GM19438 (cell line): ENCODE data around the gene CELF2.

Source experiments
- ATAC-seq: cut with Tn5 transposase; IDR thresholded peaks from one replicate; pipeline ENCODE4 v1.9.1; 2021; ENCODE audit warnings: low read depth; ENCODE audit not compliant: unreplicated experiment

CELF2 gene

DNA sequence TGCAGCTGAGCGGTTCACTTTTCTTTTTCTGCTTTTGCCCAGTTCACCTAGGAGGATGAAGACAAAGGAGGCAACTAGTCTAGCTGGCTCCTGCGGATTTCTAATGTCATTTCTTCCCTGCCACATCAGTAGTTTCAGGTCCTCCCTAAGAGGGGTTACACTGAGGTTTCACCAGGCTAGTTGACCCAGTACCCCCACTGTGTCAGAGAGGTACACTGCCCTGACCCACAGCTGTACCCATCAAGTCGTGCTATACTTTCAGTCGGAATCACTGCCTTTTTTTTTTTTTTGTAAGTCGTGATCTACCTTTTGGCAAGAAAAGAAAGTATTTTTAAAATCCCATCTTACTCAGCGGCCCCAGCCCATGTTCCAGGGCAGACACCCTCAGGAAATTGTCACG is 243.5 kb downstream of the CELF2 start:
- ATAC-seq: no peak

DNA sequence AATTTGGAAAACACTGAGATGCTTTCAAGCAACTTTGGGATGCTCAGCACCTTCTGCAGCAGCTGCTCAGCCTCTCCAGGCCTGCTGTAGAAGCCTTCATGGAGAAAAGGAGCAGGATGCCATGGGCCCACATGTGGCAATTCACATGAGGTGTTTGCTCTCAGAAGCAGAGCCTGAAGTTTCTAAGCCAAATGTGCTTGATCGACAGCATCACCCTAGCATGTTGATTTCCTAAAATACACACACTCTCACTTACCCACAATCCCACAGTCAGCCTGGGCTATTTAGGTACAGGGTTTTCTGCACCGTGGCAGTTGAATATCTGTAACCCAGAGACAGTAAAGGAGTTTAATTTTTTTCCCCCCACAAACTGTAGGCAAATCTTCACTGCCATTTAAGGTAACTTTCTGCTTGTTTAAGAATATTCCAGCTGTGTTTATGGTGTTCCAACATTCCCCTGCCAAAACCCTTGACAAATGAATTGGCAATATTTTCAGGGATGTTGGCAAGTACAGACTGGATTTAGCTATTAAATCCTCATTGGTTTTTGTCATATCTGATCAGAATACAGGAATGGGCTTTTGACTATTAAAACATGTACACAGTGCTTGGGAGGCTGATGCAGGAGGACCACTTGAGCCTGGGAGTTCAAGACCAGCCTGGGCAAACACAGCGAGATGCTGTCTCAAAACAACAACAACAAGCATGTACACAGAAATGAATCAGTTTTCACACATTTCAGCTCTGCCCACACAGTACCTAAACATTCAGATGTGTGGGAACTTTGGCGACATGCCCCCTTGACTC is 244.2 kb downstream of the CELF2 start:
- ATAC-seq: no peak

- ATAC-seq: no peak
Measured at GRCh38 chr10:11262494-11263345, 245.0 kb downstream of the CELF2 start.

GRCh38 chr10:11263767-11264166 is 246.1 kb downstream of the CELF2 start:
- no peak for ATAC-seq

DNA sequence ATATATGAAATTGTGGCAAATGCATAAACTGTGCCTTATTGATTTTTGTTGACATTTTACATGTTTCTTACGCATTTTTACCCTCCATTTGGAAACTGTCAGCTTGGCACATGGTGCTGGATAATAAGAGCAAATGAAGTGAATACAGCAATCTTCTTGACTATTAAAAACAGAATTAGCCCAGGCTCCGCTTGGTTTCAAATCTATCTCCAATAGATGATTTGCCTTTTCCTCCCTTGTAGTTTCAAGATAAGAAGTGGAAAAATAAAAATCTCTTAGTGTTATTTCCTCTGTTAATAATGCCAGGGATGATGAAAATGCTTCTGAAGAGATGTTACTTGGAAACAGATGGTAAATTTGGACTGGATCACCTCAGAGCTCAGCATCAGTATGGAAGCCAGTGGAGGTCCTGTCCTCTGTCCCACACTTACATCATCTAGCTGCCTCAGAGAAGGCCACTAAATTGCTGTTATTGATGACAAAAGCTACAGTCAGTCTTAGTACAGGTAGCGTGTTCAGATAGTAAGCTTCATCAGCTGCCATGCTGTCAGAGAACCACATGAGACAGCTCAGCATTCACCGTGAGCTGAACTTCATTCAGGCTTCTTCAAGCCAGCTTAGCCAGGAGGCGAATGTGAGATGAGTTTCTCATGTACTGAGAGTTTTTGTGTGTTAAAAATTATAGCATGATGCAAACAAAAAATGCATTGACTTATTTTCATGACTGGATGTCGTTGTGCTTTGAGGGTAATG is 246.8 kb downstream of the CELF2 start:
- ATAC-seq: no peak

DNA sequence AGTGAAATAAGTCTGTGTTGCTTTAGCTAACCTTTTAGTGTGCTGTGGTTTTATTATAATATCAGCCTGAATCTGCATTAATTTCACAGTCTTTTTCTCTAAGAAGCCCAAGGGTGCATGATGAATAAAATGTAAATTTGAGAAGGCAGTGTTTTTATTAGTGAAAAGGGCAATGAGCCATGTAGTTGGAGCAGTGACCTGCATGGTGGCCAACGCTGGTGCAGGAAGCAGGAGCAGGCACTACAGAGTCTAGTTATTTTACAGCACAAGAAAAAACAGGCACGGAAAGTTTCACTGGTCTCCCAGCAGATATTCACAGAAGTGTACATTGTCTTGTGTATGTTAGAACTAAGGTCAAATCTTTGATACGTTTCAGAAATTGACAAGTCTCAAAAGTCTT is 247.8 kb downstream of the CELF2 start:
- ATAC-seq: no peak

- ATAC-seq: no peak
Measured at GRCh38 chr10:11266426-11266825, 248.8 kb downstream of the CELF2 start.

DNA sequence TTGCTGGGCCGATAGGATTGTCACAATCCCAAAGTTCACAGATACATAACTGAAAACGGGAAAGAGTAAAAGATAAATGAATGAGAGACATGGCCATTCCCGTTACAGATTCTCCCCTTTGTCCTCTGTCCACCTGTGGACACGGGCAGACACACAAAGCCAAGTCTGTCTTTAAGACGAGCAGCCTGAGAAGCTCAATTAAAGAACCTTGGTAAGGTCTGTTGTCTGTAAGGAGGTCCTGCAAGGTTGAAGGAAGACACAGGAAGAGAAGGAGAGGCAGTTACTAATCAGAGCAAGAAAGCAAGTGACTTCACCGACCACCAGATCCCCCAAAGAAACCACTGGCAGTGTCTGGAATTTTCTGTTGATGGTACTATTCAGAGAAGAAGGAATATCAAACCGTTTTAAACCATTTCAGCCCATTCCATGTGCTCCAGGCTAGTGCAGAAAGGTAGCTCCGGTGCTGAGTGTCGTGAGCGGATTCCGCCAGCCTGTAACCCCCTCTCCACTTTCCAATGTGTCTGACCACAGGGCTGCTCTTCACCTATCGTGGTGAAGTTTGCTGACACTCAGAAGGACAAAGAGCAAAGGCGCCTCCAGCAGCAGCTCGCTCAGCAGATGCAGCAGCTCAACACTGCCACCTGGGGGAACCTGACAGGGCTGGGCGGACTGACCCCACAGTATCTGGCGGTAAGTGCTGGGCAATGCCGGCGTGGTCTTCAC is 252.6 kb downstream of the CELF2 start:
- ATAC-seq: peak; percentile 76

- ATAC-seq: no peak
Measured at GRCh38 chr10:11270858-11271179, 253.1 kb downstream of the CELF2 start.

- ATAC-seq: no peak
Measured at GRCh38 chr10:11272915-11273389, 255.3 kb downstream of the CELF2 start.

DNA sequence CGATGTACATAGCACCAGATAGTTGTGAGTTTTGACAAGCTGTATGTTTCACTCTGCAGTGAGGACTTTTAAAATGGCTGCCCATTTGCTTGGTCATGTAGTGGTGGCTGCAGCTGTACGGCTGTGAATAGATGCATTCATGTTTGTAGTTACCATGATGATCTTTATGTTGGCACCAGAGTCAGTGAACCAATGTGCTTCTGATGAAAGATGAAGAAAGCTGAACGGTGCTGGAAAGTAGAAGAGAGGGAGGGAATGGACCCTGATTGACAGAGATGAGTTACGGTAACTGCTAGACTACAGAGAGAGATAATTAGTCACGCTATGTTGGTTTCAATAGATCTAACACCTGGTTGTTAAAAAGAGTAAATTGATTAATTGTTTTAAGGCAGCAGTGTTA is 256.8 kb downstream of the CELF2 start:
- no peak for ATAC-seq

DNA sequence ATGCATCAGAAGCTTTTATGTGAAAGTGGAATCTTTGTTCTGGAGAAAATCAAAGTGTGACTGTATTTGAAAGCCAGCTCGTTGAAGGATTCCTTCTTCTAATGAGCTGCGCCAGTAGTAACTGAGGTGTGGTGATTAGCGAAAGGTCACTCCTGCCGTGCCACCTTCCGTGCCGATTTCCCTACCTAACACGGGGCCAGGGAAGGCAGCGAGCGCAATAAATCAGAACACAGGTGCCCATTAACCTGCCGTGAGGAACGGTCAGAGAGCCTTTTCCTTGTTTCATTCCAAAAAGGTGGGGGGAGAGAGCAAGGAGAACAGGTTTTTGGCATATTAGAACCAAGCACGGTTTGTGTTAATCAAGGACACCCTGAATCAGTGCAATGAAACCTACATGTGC is 258.0 kb downstream of the CELF2 start:
- ATAC-seq: no peak

- ATAC-seq: no peak
Measured at GRCh38 chr10:11276449-11276990, 258.8 kb downstream of the CELF2 start.

GRCh38 chr10:11279314-11279713 is 261.6 kb downstream of the CELF2 start:
- ATAC-seq: no peak

GRCh38 chr10:11280187-11280932 is 262.7 kb downstream of the CELF2 start:
- no peak for ATAC-seq

DNA sequence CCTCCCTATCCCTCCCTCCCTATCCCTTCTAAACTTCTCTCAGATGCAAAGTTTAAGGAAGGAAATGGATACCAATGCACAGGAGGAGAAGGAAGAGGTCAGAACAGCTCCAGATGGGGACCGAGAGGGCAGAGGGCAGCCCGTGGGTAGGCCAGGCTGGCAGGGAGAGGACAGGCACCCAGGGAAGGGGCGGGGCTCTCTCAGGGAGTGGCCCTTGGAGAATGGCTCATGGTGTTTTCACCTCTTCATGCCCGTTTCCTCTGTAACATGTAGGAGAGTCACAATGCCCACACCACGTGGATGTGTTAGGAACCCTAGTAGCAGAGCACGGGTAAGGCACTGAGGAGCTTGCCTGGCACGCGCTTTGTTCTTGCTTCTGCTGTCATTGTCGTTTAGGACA is 264.5 kb downstream of the CELF2 start:
- ATAC-seq: no peak

GRCh38 chr10:11282661-11283060 is 265.0 kb downstream of the CELF2 start:
- ATAC-seq: no peak

DNA sequence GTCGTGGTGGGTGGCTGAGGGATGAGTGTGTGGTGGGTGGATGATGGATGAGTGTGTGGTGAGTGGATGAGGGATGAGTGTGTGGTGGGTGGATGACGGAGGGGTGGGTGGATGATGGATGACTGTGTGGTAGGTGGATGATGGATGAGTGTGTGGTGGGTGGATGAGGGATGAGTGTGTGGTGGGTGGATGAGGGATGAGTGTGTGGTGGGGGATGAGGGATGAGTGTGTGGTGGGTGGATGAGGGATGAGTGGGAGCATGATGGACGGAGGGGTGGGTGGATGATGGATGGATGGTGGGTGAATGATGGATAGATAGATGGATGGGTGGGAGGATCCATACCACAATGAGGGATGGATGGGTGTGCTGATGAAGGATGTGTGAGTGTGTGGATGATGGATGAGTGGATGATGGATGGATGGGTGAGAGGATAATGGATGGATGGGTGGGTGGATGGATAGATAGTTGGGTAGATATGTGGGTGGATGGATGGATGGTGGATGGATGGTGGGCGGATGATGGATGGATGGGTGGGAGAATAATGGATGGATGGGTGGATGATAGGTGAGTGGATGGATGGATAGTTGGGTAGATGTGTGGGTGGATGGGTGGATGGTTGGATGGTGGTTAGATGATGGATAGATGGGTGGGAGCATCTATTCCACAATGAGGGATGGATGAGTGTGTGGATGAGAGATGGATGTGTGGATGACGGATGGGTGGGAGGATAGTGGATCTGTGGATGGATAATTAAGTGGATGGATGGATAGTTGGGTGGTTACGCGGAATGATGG is 266.8 kb downstream of the CELF2 start:
- ATAC-seq: no peak

- no peak for ATAC-seq
Measured at GRCh38 chr10:11285171-11285570, 267.5 kb downstream of the CELF2 start.
